HG03521 (cell line): ENCODE data around the gene ARHGAP18.
"Not testable (repeated sequence)": the region's sequence is repeated elsewhere in the genome, so short reads cannot be mapped to it uniquely, and the experiment has no call there.

Experiments used
- ATAC-seq: cut with Tn5 transposase; IDR thresholded peaks from one replicate; pipeline ENCODE4 v1.9.1; 2021; ENCODE audit warnings: mild to moderate bottlenecking, moderate library complexity; ENCODE audit not compliant: unreplicated experiment

The ARHGAP18 gene

DNA sequence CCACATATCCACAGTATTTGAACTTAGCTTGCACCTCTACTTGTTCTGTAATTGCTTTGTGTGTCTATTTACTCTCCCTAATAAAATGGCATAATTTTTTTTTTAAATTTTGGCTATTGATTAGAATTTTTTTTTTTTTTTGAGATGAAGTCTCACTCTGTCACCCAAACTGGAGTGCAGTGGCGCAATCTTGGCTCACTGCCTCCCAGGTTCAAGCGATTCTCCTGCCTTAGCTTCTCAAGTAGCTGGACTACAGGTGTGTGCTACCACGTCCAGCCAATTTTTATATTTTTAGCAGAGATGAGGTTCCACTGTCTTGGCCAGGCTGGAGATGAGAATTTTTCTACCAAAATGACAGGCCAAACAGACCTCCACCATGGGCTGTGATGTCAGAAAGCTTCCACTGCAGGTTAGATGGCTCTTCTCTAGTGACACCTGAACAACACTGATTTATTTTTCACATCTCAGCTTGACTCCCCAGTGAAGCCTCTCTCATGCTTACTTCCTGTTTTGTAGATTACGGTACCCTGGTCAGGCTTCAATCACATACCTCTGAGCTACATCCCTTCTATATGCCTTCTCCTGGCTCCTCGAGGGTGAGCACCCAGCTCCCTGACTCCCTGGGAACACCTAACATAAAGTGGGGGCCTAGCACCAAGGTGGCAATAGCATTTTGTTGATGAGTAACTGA lies 112.8 kb downstream of the ARHGAP18 start:
- ATAC-seq, result no peak

DNA sequence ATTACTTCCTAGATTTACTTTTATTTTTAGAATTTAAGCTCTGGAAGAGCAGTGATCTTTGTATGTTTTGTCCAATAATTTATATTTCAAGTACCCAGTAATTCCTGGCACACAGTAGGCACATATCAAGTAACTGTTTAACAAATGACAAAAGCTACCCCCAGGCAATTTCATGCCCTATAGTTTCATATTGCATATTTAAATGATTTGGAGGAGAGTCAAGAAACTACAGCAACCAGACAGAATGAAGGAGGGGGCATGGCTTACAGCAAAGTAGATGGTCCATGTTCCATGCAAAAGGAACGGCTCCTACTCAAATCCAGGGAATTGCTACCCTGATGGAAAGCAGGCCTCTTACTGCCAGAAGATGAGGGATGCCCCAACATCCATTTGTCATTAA lies 113.5 kb downstream of the ARHGAP18 start:
- ATAC-seq, result no peak

DNA sequence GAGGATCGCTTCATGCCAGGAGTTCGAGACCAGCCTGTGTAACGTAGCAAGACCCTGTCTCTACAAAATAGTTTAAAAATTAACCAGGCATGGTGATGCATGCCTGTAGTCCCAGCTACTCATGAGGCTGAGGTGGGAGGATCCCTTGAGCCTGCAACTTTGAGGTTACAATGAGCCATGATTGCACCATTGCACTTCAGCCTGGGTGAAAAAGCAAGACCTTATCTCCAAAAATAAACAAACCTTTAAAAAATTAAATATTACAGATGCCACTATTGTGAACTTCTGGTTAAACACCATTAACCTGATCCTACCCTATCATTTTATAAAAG lies 116.8 kb downstream of the ARHGAP18 start:
- no peak for ATAC-seq

GRCh38 chr6:129592516-129593232 lies 117.3 kb downstream of the ARHGAP18 start:
- ATAC-seq, result no peak

GRCh38 chr6:129590408-129591022 lies 119.5 kb downstream of the ARHGAP18 start:
- no peak for ATAC-seq

DNA sequence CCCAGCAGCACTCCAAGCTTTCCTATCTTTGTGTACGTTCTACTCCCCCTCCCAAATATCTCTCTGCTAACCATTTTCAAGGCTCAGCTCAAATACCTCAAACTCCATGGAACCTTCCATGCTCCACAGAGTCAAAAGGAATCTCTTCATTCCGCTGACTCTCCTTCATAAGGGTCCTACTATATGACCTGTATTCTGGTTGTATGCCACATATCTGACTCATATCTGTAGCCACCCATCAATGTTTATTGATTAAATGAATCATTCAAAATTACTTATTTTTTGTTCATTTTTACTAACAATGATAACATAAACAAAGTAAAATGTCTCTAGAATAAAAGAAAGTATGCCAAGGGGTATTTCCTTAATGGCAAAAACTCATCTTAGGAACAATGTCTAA lies 123.2 kb downstream of the ARHGAP18 start:
- no peak for ATAC-seq

DNA sequence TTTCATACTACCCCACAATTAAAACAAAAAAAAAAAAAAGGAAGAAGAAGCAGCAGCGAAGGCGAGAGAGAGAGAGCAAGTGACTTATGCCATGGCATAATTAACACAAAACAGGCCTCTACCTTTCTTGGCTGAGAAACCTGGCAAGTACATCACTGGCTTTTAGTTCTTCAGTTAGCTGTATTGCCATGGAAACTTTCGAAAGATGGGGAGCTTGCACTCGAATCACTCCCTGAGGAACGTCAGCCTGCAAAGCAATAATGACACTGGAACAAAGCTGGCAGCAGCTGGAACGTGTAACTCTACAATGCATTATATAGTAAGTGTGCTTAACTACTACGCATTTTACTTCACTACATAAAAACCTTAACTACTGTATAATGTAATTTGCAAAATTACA lies 126.1 kb downstream of the ARHGAP18 start:
- no peak for ATAC-seq

- no peak for ATAC-seq
Observed at GRCh38 chr6:129578315-129578714, 131.7 kb downstream of the ARHGAP18 start.

- no peak for ATAC-seq
Observed at GRCh38 chr6:129577691-129578090, 132.3 kb downstream of the ARHGAP18 start.

GRCh38 chr6:129576456-129576855 lies 133.5 kb downstream of the ARHGAP18 start:
- ATAC-seq, result no peak

DNA sequence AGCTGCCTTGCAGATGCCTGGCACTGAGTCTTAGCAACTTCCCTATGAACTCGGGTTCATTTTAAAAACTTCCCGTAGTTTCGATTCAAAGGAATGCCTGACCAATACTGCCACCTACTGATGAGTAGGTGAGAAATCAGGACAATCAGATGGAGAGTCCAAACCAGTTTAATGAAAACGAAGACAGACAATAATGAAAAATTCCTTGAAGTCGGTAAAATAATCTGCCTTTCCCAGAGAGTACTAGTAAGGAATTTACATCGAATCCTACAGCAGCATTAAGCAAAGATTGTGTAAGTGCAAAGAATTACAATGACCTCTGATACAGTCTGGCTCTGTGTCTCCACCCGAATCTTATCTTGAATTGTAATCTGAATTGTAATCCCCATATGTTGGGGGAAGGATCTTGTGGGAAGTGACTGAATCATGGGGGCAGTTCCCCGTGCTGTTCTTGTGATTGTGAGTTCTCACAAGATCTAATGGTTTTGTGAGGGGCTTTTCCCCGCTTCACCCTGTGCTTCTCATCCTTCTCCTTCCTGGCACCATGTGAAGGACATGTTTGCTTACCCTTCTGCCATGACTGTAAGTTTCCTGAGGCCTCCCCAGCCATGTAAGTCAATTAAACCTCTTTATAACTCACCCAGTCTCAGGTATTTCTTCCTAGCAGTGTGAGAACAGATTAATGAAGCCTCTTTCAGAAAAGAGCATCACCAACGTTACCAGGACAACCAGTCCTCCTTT lies 134.4 kb downstream of the ARHGAP18 start:
- no peak for ATAC-seq

GRCh38 chr6:129574605-129575004 lies 135.4 kb downstream of the ARHGAP18 start:
- not testable (repeated sequence) for ATAC-seq

GRCh38 chr6:129570929-129571328 lies 139.0 kb downstream of the ARHGAP18 start:
- ATAC-seq, result not testable (repeated sequence)

DNA sequence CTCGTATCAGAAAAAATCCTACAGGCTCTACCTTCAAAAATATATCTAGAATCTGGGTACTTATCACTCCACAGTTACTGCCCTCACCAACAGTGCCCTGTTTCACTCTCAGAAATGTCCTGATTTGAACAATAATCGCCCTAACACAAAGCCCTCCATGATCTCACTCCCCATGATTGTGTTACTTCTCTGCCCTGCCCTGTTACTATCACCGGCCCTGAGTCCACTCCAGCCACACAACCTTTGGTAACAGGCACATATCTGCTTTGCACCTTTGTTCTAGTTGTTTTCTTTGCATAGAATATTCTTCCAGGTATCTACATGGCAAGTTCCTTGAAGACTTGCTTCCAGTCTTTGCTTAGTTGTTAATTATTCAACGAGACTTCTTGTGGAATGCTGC lies 142.0 kb downstream of the ARHGAP18 start:
- ATAC-seq, result no peak

DNA sequence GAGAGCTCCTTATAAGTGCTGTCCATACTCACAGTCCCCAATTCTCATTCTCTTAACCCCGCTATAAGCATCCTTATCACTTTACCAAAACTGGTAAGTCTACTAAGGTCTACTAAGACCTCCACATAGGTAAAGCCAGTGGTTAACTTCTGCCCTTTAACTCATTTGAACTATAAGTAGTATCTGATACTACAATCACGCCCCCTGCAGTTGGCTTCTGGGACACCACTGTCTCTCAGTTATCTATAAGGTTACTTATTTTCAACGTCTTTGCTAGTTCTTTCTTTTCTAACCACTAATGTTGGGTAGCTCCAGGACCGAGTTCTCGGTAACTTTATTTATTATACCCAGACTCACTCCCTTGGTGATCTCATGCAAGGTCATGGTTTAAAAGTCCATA lies 142.6 kb downstream of the ARHGAP18 start:
- ATAC-seq, result no peak

GRCh38 chr6:129565811-129566210 lies 144.2 kb downstream of the ARHGAP18 start:
- ATAC-seq, result no peak

DNA sequence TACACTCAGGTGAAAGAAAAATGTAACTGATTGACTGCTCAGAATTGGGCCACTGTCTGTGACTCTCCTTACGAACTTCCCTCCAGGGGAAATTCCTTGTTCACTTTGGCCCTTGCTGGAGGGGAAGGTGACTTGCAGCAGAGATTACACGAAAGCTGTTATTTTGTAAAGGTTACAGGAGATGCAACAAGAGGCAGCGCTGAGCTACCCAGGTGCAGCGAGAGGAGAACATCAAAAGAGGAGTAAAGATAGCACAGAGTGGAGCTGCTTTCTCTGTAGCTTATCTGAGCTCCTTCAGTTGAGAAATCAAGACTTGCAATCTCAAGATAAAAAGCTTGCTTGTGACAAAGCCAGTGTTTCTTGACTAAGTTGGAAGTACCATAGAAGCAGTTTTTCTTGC lies 144.6 kb downstream of the ARHGAP18 start:
- no peak for ATAC-seq

DNA sequence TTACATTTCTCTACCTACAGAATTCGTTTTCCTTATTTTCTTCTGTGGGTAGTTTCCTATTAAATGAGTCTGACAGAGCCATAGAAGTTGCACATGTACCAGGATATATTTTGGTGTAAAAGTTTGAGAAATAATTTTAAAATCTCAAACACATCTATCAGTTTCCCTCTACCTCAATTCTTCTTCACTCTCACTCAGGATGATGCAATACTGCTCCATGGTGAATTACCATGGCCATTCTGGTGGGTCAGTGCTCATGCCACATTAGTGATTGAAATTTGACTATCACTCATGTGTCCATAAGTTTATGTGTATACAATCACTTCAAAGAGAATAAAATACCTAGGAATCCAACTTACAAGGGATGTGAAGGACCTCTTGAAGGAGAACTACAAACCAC lies 151.7 kb downstream of the ARHGAP18 start:
- no peak for ATAC-seq

GRCh38 chr6:129555206-129555832 lies 154.7 kb downstream of the ARHGAP18 start:
- ATAC-seq, result no peak

GRCh38 chr6:129552413-129552812 lies 157.6 kb downstream of the ARHGAP18 start:
- no peak for ATAC-seq

- no peak for ATAC-seq
Observed at GRCh38 chr6:129551486-129551885, 158.5 kb downstream of the ARHGAP18 start.
